ENCODE results near the gene BCKDHA. TPM values are rescaled to one million over a fixed set of nuclear protein-coding genes. Genes with fewer than 3 reads are reported as not detected.

Gene BCKDHA
- polyA plus RNA-seq, 1 donor (not counting 4 experiments of a cell fraction or from before 2014, with no cell fraction given), result 7.5 TPM

- peaks cover 8% of the 10 kb centered on the region for H3K4me1 ChIP-seq (ENCODE audit: control insufficient read depth, extremely low read depth, insufficient read depth, low read length)
- H3K4me2 ChIP-seq (ENCODE audit: control insufficient read depth, extremely low read depth, insufficient read depth, low read depth, low read length), result no peak overlapping the region
- DNase-seq (ENCODE audit: low read depth, low spot score) (no peak), FAIRE-seq (no peak)
- dilution Hi-C loops (cut with MboI; ENCODE audit: extremely low pct_ligation_motif_present, low sequenced_read_pairs), result no loop called here
- H4K20me1 ChIP-seq (ENCODE audit: control insufficient read depth, extremely low read depth, insufficient read depth, low read length), result no peaks in the 10 kb centered on the region
- H3K27me3 ChIP-seq (ENCODE audit: control insufficient read depth, extremely low read depth, insufficient read depth, low read length), result no peaks in the 10 kb centered on the region
- H3K9me1 ChIP-seq (ENCODE audit: control insufficient read depth, extremely low read depth, insufficient read depth, low read length), result no peaks in the 10 kb centered on the region
- no peak overlapping the region for H3K9ac ChIP-seq (ENCODE audit: control insufficient read depth, extremely low read depth, insufficient read depth, low read length)
- TF ChIP-seq EZH2 (IDR thresholded peaks at IDR 0.05; ENCODE audit: low read length), result no peak
- TF ChIP-seq CTCF (optimal IDR thresholded peaks at IDR 0.05 in 1 of 3, IDR thresholded peaks at IDR 0.05 in 1 of 3, conservative IDR thresholded peaks at IDR 0.05 in 1 of 3; ENCODE audit: extremely low read depth in 1 of 3, insufficient read depth in 2 of 3, low read length in 3 of 3), result no peak
- no peak overlapping the region for H3K27ac ChIP-seq (ENCODE audit: control insufficient read depth, insufficient read depth, low read length)
- no peaks in the 10 kb centered on the region for H3K79me2 ChIP-seq (ENCODE audit: control insufficient read depth, insufficient read depth, low read length)
- H3K4me3 ChIP-seq (ENCODE audit: control insufficient read depth in 2 of 3, extremely low read depth in 1 of 3, insufficient read depth in 2 of 3, low read depth in 1 of 3, low read length in 3 of 3), result no peak overlapping the region
- H3K9me3 ChIP-seq (ENCODE audit: control insufficient read depth, low read depth, low read length), result no peaks in the 10 kb centered on the region
- H2AFZ ChIP-seq (ENCODE audit: control insufficient read depth, low read length), result no peak overlapping the region
- H3K36me3 ChIP-seq (ENCODE audit: control insufficient read depth in 2 of 2, extremely low read depth in 1 of 2, insufficient read depth in 2 of 2, low read length in 2 of 2), result no peaks in the 10 kb centered on the region
Observed at GRCh38 chr19:41443813-41444455, 46.3 kb downstream of the BCKDHA start.

GRCh38 chr19:41445575-41445974, 48.0 kb downstream of the BCKDHA start:
- H3K4me3 ChIP-seq (ENCODE audit: control insufficient read depth in 2 of 3, extremely low read depth in 1 of 3, insufficient read depth in 2 of 3, low read depth in 1 of 3, low read length in 3 of 3), result no peak overlapping the region
- H2AFZ ChIP-seq (ENCODE audit: control insufficient read depth, low read length), result no peak overlapping the region
- no peaks in the 10 kb centered on the region for H3K36me3 ChIP-seq (ENCODE audit: control insufficient read depth in 2 of 2, extremely low read depth in 1 of 2, insufficient read depth in 2 of 2, low read length in 2 of 2)
- no peaks in the 10 kb centered on the region for H3K9me1 ChIP-seq (ENCODE audit: control insufficient read depth, extremely low read depth, insufficient read depth, low read length)
- dilution Hi-C loops (cut with MboI; ENCODE audit: extremely low pct_ligation_motif_present, low sequenced_read_pairs), result no loop called here
- H3K79me2 ChIP-seq (ENCODE audit: control insufficient read depth, insufficient read depth, low read length), result no peaks in the 10 kb centered on the region
- no peaks in the 10 kb centered on the region for H4K20me1 ChIP-seq (ENCODE audit: control insufficient read depth, extremely low read depth, insufficient read depth, low read length)
- H3K9me3 ChIP-seq (ENCODE audit: control insufficient read depth, low read depth, low read length), result no peaks in the 10 kb centered on the region
- FAIRE-seq (no peak), DNase-seq (ENCODE audit: low read depth, low spot score) (no peak)
- no peak overlapping the region for H3K27ac ChIP-seq (ENCODE audit: control insufficient read depth, insufficient read depth, low read length)
- peaks cover 7% of the 10 kb centered on the region for H3K4me1 ChIP-seq (ENCODE audit: control insufficient read depth, extremely low read depth, insufficient read depth, low read length)
- H3K9ac ChIP-seq (ENCODE audit: control insufficient read depth, extremely low read depth, insufficient read depth, low read length), result no peak overlapping the region
- no peaks in the 10 kb centered on the region for H3K27me3 ChIP-seq (ENCODE audit: control insufficient read depth, extremely low read depth, insufficient read depth, low read length)
- TF ChIP-seq CTCF (optimal IDR thresholded peaks at IDR 0.05 in 1 of 3, IDR thresholded peaks at IDR 0.05 in 1 of 3, conservative IDR thresholded peaks at IDR 0.05 in 1 of 3; ENCODE audit: extremely low read depth in 1 of 3, insufficient read depth in 2 of 3, low read length in 3 of 3), result no peak
- no peak for TF ChIP-seq EZH2 (IDR thresholded peaks at IDR 0.05; ENCODE audit: low read length)
- no peak overlapping the region for H3K4me2 ChIP-seq (ENCODE audit: control insufficient read depth, extremely low read depth, insufficient read depth, low read depth, low read length)

Measured in keratinocyte (primary cell).